Neural cell (in vitro differentiated cells): ENCODE measurements around the gene ADGRE2. TPM values are rescaled to one million over a fixed set of nuclear protein-coding genes. Genes with fewer than 3 reads are reported as not detected.
"Not testable (repeated sequence)": the region's sequence is repeated elsewhere in the genome, so short reads cannot be mapped to it uniquely, and the experiment has no call there.

Experiments used
- H2AFZ ChIP-seq: fragments of 200-600, 300-800 bp; sonication (generic), shearing (Covaris generic); 2 replicates; pipeline ENCODE4 v1.6.0; 2014; ENCODE audit warnings: low read depth, mild to moderate bottlenecking, antibody characterized with exemption, low read length, moderate library complexity
- H3F3A ChIP-seq: fragments of 200-600 bp; shearing (Covaris generic); 2 replicates; pipeline ENCODE4 v1.6.1; 2016; ENCODE audit warnings: mild to moderate bottlenecking, moderate library complexity, mixed read lengths, antibody characterized with exemption, low read length; ENCODE audit not compliant: insufficient read depth, poor library complexity, severe bottlenecking
- H3K27ac ChIP-seq: fragments of 200-600, 300-800 bp; sonication (generic), shearing (Covaris generic); 2 replicates; pipeline ENCODE4 v1.5.1; 2014; ENCODE audit warnings: mild to moderate bottlenecking, low read length, moderate library complexity
- H3K27me3 ChIP-seq: fragments of 300-800, 200-600 bp; sonication (generic), shearing (Covaris generic); 2 replicates; pipeline ENCODE4 v1.6.0; 2014; ENCODE audit warnings: mild to moderate bottlenecking, low read depth, low read length, moderate library complexity; ENCODE audit not compliant: insufficient read depth
- H3K36me3 ChIP-seq: fragments of 300-800, 200-600 bp; sonication (generic), shearing (Covaris generic); 2 replicates; pipeline ENCODE4 v1.5.1; 2014; ENCODE audit warnings: mild to moderate bottlenecking, antibody characterized with exemption, low read length, moderate library complexity; ENCODE audit not compliant: insufficient read depth
- H3K4me2 ChIP-seq: fragments of 300-800, 200-600 bp; sonication (generic), shearing (Covaris generic); 2 replicates; pipeline ENCODE4 v1.6.0; 2014; ENCODE audit warnings: mild to moderate bottlenecking, low read length
- H3K4me3 ChIP-seq: fragments of 300-800, 200-600 bp; sonication (generic), shearing (Covaris generic); 2 replicates; pipeline ENCODE4 v1.5.1; 2014; ENCODE audit warnings: mild to moderate bottlenecking, low read length, moderate library complexity
- H3K79me2 ChIP-seq: fragments of 200-600 bp; shearing (Covaris generic); replicated peaks from 2 replicates; pipeline ENCODE4 v1.6.0; 2014; ENCODE audit warnings: mild to moderate bottlenecking, low read length, moderate library complexity; ENCODE audit not compliant: insufficient read depth
- H3K9ac ChIP-seq: fragments of 300-800, 200-600 bp; sonication (generic), shearing (Covaris generic); 2 replicates; pipeline ENCODE4 v1.6.1; 2016; ENCODE audit warnings: mild to moderate bottlenecking, low read length, mixed read lengths
- H3K9me2 ChIP-seq: fragments of 200-600 bp; shearing (Covaris generic); 2 replicates; pipeline ENCODE4 v1.6.1; 2016; ENCODE audit warnings: mild to moderate bottlenecking, low read length, mixed read lengths; ENCODE audit not compliant: insufficient read depth
- H3K9me3 ChIP-seq: fragments of 200-600, 300-800 bp; sonication (generic), shearing (Covaris generic); 2 replicates; pipeline ENCODE4 v1.6.1; 2016; ENCODE audit warnings: mild to moderate bottlenecking, mixed run types, low read length, moderate library complexity, mixed read lengths
- H4K20me1 ChIP-seq: fragments of 200-600 bp; shearing (Covaris generic); 2 replicates; pipeline ENCODE4 v1.6.1; 2016; ENCODE audit warnings: mild to moderate bottlenecking, mixed run types; ENCODE audit not compliant: insufficient read depth
- EP300 ChIP-seq: fragments of 450-650 bp; conservative IDR thresholded peaks from 2 replicates; pipeline ENCODE4 v1.6.1; 2014; ENCODE audit warnings: antibody characterized with exemption, mild to moderate bottlenecking, moderate library complexity; ENCODE audit not compliant: poor library complexity, severe bottlenecking
- EZH2 ChIP-seq: fragments of 200-600, 300-800 bp; shearing (Covaris generic), sonication (generic); IDR thresholded peaks from 2 replicates; pipeline ENCODE4 v1.6.1; 2014; ENCODE audit warnings: antibody characterized with exemption, low read length, borderline replicate concordance, mild to moderate bottlenecking; ENCODE audit not compliant: insufficient read depth, poor library complexity, severe bottlenecking
- MXI1 ChIP-seq: fragments of 450-650 bp; conservative IDR thresholded peaks from 2 replicates; pipeline ENCODE4 v1.6.1; 2014; ENCODE audit warnings: antibody characterized with exemption, mild to moderate bottlenecking; ENCODE audit not compliant: poor library complexity, severe bottlenecking
- POLR2AphosphoS5 ChIP-seq: IDR thresholded peaks from 2 replicates; pipeline ENCODE4 v1.6.1; 2012
- RAD21 ChIP-seq: fragments of 450-650 bp; conservative IDR thresholded peaks from 2 replicates; pipeline ENCODE4 v1.6.1; 2014; ENCODE audit warnings: antibody characterized with exemption, mild to moderate bottlenecking, moderate library complexity
- SMC3 ChIP-seq: fragments of 450-650 bp; conservative IDR thresholded peaks from 2 replicates; pipeline ENCODE4 v1.6.1; 2014; ENCODE audit warnings: antibody characterized with exemption, mild to moderate bottlenecking, moderate library complexity; ENCODE audit not compliant: poor library complexity
- TAF1 ChIP-seq: IDR thresholded peaks from 2 replicates; pipeline ENCODE4 v1.6.1; 2012; ENCODE audit warnings: low read depth
- polyA plus RNA-seq: library from polyadenylated mRNA; depleted of rRNA; stranded (reverse); fragments of >200 nt; gene quantifications from 2 replicates; pipeline ENCODE4 v1.2.3, GENCODE V29; 2014
- TF ChIP-seq, protein P1 (sequence below): IDR thresholded peaks from 2 replicates; pipeline ENCODE4 v1.6.1; 2012; ENCODE audit warnings: borderline replicate concordance
- TF ChIP-seq, protein P2 (sequence below): fragments of 450-650 bp; IDR thresholded peaks from 2 replicates; pipeline ENCODE4 v1.5.1; 2014; ENCODE audit warnings: antibody characterized with exemption, mild to moderate bottlenecking, moderate library complexity; ENCODE audit not compliant: poor library complexity, severe bottlenecking

ADGRE2 gene
- polyA plus RNA-seq, 1 donor from 2014 or later: not detected

- H3K36me3 ChIP-seq, H3K9ac ChIP-seq, H3F3A ChIP-seq, H4K20me1 ChIP-seq, H3K9me3 ChIP-seq, H3K4me2 ChIP-seq, H3K27ac ChIP-seq, H2AFZ ChIP-seq, H3K79me2 ChIP-seq, H3K9me2 ChIP-seq, H3K27me3 ChIP-seq, H3K4me3 ChIP-seq: not testable (repeated sequence)
Measured at GRCh38 chr19:14765403-14765802, 13.0 kb downstream of the ADGRE2 start.

DNA sequence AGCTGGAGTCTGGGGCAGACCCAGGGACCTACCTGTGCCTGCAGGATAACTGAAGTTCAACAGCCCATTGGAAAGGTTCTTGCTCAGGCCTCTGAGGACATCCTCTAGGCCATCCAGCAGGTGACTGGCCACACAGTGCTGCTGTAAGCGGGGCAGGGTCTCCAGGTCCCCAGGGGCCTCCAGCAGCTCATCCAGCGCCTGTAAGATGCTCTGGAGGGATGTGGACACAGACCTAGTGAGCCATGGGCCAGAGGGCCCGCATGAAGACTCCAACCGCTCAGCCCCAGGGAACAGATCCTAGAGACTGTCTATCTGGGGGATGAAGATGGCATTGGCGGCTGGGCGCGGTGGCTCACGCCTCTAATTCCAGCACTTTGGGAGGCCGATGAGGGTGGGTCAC is 14.0 kb downstream of the ADGRE2 start:
- no peak overlapping the region for H3K4me2 ChIP-seq
- H3K79me2 ChIP-seq: no peaks in the 10 kb centered on the region
- TF ChIP-seq MXI1: no peak
- no peaks in the 10 kb centered on the region for H4K20me1 ChIP-seq
- H3K27ac ChIP-seq: no peak overlapping the region
- H2AFZ ChIP-seq: no peak overlapping the region
- H3K9me2 ChIP-seq: no peaks in the 10 kb centered on the region
- H3K36me3 ChIP-seq: no peaks in the 10 kb centered on the region
- H3K9me3 ChIP-seq: no peaks in the 10 kb centered on the region
- no peak overlapping the region for H3K4me3 ChIP-seq
- no peak overlapping the region for H3K9ac ChIP-seq
- no peaks in the 10 kb centered on the region for H3F3A ChIP-seq
- H3K27me3 ChIP-seq: no peaks in the 10 kb centered on the region

DNA sequence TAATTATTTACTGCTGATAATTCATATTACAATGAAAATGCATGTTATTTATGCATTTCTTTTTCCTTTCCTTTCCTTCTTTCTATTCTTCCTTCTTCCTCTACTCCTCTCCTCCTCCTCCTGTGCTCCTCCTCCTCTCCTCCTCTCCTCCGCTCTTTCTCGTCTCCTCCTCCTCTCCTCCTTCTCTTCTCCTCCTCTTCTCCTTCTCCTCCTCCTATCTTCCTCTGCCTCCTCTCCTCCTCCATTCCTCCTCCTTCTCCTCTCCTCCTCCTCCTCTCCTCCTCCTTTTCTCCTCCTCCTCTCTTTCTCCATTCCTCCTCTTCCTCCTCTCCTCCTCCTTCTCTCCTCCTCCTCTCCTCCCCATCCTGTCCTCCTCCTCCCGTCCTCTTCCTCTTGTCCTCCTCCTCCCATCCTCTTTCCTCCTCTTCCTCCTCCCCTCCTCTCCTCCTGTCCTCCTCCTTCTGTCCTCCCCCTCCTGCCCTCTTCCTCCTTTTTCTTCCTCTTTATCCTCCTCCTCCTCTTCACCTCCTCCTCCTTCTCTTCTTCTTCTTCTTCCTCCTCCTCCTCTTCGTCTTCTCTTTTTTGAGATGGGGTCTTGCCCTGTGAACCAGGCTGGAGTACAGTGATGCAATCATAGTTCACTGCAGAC is 14.7 kb downstream of the ADGRE2 start:
- H4K20me1 ChIP-seq: no peaks in the 10 kb centered on the region
- no peak overlapping the region for H3K9ac ChIP-seq
- H3K27ac ChIP-seq: no peak overlapping the region
- no peaks in the 10 kb centered on the region for H3K9me3 ChIP-seq
- no peak overlapping the region for H3K4me3 ChIP-seq
- H3K27me3 ChIP-seq: no peaks in the 10 kb centered on the region
- no peaks in the 10 kb centered on the region for H3F3A ChIP-seq
- no peaks in the 10 kb centered on the region for H3K9me2 ChIP-seq
- no peaks in the 10 kb centered on the region for H3K36me3 ChIP-seq
- no peaks in the 10 kb centered on the region for H3K79me2 ChIP-seq
- TF ChIP-seq EP300 (no peak), RAD21 (no peak), POLR2AphosphoS5 (no peak), SMC3 (no peak), EZH2 (no peak), TAF1 (no peak), MXI1 (no peak)
- TF ChIP-seq, protein P1, sequence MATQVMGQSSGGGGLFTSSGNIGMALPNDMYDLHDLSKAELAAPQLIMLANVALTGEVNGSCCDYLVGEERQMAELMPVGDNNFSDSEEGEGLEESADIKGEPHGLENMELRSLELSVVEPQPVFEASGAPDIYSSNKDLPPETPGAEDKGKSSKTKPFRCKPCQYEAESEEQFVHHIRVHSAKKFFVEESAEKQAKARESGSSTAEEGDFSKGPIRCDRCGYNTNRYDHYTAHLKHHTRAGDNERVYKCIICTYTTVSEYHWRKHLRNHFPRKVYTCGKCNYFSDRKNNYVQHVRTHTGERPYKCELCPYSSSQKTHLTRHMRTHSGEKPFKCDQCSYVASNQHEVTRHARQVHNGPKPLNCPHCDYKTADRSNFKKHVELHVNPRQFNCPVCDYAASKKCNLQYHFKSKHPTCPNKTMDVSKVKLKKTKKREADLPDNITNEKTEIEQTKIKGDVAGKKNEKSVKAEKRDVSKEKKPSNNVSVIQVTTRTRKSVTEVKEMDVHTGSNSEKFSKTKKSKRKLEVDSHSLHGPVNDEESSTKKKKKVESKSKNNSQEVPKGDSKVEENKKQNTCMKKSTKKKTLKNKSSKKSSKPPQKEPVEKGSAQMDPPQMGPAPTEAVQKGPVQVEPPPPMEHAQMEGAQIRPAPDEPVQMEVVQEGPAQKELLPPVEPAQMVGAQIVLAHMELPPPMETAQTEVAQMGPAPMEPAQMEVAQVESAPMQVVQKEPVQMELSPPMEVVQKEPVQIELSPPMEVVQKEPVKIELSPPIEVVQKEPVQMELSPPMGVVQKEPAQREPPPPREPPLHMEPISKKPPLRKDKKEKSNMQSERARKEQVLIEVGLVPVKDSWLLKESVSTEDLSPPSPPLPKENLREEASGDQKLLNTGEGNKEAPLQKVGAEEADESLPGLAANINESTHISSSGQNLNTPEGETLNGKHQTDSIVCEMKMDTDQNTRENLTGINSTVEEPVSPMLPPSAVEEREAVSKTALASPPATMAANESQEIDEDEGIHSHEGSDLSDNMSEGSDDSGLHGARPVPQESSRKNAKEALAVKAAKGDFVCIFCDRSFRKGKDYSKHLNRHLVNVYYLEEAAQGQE: no peak
- TF ChIP-seq, protein P2, sequence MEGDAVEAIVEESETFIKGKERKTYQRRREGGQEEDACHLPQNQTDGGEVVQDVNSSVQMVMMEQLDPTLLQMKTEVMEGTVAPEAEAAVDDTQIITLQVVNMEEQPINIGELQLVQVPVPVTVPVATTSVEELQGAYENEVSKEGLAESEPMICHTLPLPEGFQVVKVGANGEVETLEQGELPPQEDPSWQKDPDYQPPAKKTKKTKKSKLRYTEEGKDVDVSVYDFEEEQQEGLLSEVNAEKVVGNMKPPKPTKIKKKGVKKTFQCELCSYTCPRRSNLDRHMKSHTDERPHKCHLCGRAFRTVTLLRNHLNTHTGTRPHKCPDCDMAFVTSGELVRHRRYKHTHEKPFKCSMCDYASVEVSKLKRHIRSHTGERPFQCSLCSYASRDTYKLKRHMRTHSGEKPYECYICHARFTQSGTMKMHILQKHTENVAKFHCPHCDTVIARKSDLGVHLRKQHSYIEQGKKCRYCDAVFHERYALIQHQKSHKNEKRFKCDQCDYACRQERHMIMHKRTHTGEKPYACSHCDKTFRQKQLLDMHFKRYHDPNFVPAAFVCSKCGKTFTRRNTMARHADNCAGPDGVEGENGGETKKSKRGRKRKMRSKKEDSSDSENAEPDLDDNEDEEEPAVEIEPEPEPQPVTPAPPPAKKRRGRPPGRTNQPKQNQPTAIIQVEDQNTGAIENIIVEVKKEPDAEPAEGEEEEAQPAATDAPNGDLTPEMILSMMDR: no peak
- no peak overlapping the region for H3K4me2 ChIP-seq
- no peak overlapping the region for H2AFZ ChIP-seq
